HG02798 (cell line): ENCODE data around the gene UBTD2.

Experiments
- ATAC-seq: cut with Tn5 transposase; IDR thresholded peaks from one replicate; pipeline ENCODE4 v1.9.1; 2021; ENCODE audit warnings: mild to moderate bottlenecking; ENCODE audit not compliant: unreplicated experiment, poor library complexity

Gene UBTD2

DNA sequence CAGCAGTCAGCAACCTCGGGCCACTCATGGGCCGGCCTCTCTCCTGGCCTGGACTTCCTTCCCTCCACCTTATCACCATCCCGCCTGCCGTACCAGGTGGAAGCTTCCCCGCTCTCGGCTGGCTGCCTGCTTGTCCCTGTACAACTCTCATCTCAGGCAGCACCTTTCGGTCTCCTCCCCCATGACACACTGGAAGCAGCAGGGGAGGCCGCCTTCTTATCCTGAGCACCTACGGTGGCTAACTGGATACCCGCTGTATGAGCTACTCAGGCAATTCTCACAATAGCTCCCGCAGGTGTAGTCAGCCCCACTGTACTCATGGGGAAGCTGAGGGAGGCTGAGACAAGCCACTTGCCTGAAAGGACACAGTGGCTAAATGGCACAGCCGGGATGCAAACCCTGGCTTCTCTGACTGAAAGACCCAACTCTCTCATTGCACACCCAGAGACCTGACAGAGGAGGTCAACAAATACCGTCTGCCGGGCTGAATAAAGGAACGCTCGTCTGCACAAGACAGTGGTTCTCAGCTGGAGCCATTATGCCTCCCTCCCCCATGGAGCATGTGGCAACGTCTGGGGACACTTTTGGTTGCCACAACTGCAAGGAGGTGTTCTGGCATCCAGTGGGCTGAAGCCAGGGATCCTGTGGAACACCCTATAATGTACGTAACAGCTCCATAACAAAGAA lies 105.1 kb downstream of the UBTD2 start:
- no peak for ATAC-seq

DNA sequence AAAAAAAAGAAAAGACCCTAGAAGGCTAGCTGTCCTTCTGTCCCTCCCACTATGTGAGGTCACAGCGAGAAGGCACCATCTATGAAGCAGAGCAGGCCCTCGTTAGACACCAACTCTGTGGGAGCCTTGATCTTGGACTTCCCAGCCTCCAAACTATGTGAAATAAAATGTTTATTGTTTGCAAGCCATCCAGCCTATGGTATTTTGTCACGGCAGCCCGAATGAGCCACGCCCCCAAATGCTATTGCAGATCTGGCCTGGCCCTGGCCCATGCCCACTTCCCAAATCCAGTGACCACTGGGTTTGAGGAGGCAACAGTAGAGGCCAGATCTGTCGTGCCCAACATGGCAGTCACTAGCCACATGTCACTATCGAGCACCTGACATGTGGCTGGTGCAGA lies 106.4 kb downstream of the UBTD2 start:
- no peak for ATAC-seq

DNA sequence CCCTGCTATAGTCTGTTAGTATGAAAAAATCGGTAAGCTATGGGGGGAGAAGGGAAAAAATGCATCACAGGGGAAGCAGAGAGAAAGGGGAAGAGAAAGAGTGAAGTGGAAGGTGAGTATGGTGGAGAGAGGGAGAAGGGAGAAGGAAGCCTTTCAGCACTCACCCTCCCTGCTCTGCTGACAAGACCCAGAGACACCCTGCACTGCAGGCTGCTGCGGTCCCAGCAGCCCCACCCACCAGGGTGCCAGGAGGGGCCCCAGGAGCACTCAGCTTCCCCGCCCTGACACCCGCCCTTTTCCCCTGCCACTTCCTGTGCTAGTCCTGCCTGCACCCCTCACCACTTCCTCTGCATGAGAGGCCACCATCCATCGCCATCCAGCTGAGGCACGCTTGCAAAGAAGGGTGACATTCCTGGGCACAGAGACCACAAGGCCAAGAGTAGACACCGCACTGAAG lies 108.3 kb downstream of the UBTD2 start:
- ATAC-seq, result peak; percentile 65

DNA sequence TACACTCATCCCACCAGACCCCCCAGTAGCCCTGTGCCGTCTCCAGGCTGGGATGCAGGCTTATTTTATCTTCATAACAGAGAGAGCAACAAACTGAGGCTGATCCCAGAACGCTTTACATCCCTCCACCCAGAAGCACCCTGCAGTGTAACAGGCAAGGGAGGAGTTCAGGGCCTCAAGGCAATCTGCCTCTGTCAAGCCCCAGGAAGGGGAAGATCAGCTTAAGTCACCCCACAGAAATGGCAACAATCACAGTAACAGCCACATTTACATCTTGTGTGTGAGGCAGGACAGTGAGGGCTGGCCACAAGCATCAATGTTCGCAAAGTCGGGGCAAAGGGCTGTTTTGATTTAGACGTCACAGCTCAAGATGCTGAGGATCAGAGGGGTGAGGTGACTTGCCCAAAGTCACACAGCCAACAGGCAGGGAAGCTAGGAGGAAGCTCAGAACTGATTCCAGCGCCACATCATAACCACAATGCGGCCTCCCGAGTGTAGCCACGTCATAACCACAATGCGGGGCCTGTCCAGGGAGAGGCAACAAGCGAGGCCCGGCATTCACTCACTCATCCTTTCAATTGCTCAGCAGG lies 109.9 kb downstream of the UBTD2 start:
- ATAC-seq, result no peak

DNA sequence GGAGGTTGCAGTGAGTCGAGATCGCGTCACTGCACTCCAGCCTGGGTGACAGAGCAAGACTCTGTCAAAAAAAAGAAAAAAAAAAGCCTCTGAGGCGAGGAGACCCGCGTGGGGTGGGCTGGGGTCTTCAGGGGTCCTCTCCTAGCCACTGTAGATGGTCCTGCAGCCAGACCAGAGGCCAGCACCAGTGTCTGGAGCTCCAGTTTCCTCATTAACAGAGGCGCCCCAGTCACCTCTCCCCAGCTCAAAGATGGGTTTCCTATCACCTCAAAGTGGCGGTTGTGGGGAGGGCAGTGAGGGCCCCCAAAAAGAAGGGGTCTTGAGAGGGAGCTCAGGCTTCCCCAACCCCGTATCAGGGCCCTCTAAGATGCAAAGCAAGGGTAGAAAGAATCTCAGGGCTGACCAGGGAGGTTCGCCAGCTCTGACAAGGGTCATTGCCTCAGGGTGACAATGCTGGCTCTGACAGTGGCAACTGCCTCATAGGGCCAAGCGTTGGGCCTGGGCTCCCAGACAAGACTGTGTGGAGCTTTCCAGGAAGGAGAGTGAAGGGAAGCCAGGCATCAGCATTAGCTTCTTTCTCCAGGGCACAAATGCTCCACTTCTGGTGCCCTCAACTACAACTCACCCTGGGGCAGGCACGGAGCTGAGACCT lies 110.5 kb downstream of the UBTD2 start:
- ATAC-seq, result no peak

DNA sequence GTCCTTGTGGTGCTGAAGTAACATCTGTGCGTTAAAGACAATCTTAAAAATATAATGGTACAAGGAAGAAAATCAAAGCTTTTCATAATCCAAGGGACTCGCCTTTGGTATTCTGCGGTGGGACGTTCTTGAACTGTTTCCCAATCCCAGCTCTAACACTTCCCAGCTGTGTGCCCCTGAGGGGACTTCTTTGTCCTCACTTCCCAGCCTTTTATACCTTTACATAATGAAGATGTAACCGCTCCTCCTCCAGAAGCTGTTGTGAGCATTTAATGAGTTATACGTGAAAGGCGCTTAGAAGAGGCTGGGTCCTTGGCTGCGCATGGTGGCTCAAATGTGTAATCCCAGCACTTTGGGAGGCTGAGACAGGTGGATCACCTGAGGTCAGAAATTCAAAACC lies 112.4 kb downstream of the UBTD2 start:
- ATAC-seq, result no peak

DNA sequence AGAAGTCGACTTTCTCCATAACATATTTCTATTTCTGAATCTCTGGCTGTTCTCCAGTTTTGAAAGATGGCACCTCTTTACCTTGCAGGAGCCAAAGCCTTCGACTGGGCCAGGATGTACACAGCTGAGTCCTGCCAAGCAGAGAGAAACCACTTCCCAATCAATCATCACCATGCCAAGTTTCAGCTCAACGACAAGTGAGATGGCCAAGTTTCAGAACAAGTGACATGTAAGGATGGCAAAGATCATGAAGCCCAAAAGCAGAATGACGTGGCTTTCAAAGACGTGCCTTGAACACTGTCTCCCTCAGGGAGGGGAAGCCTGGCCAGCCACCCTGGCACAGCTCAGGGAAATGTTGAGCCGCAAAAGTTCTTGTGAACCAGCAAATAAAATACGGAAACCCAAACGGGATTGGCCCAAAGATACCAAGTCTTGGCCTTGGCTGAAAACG lies 113.3 kb downstream of the UBTD2 start:
- ATAC-seq, result no peak

DNA sequence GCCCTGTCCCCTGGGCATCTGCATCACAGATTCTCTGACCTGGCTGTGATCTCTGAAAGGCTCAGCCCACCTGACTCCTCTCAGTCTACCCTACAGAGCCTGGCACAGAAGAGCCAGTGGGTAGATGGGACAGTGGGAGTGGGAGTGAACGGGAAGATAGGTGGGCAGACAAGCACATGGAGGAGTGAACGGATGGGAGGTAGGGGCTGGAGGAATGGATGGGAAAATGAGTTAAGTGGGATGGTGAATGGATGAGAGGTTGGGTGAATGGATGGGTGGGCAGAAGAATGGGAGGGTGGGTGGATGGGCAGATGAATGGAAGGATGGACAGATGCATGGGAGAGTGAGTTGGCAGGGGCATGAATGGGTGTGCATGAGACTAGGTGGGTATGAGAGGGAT lies 114.3 kb downstream of the UBTD2 start:
- ATAC-seq, result no peak

DNA sequence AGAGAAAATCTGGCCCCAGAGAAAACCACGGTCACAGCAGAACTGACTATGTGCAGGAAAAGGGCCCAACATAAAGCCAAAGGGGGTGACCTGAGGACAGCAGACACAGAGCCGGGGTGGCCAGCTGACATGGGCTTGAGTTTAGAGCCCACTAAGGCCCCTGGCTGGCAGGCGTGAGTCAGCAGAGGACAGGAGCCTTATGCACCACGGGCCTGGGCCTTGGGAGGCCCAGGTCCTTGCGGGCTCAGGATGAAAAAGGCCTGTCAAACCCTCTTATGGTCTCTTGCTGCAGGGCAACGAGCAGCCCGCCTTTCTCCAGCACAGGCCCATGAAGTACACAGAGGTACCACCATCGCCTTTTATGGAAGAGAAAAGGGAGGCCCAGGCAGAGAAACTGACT lies 115.3 kb downstream of the UBTD2 start:
- no peak for ATAC-seq

DNA sequence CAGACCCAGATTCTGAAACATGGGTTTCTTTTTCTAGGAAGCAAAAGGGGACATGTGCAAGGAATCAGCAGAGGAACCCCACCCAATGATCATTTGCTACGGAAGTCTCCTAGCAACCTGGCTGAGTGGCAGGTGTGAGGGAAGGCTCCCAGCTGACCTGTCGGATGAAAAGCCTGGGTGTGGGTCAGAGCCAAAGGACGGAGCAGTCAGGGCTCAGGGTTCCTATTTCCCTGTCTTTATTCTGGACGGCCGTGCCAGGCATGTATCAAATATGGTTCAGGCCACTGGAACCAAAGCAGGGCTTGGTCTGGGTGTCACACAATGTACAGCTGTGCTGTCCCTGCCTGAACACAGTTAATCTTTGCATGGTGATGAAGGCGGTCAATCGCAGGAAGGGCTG lies 115.7 kb downstream of the UBTD2 start:
- no peak for ATAC-seq

DNA sequence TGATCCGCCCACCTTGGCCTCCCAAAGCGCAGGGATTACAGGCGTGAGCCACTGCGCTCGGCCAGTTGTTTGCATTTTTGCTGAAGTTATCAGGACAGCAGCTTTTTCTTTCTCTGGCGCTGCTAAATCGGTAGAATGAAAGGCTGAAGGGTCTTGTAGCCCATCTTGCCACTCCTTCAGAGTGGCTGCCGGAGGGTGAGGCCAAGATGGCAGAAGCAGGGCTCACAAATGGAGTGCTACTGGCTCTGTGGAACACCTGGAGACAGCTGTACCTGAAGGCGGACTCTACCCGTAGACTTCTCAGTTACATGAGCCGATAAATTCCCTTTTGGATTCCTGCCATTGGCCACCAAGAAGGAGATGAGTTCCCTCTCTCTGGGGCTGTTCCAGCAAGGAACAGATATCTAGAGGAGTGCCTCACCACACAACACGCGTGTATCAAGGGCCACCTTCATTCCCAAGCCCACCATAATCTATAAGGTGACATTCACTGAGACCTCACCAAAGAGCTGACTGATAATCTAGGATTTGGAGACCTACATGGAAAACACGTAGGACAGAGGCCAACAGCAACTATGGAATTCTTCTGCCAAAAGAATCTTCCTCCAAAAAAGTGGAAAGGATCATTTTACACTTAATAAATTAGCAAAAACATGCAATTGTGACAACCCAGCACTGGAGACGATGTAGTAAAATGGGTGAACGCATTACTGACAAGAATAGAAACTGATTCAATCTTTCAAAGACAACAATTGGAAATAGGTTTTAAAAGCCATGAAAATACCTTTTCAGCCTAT lies 117.3 kb downstream of the UBTD2 start:
- ATAC-seq, result no peak

DNA sequence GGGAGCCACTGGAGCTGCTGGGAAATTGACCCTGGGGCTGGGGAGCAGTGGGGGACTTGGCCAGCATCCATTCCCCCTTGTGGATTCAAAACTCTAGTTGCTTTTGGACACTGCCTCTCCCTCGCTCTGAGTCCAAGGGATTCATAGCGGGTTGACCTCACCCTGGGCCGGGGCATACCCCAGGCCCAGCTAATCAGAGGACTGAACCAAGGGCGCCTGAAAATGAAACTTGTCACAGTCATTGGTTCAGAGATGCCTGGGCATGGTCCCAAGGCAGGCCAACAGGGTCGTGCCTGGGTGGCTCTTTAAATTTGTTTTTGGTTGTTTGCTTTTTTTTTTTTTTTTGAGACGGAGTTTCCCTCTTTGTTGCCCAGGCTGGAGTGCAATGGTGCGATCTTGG lies 118.1 kb downstream of the UBTD2 start:
- ATAC-seq, result peak; percentile 65

DNA sequence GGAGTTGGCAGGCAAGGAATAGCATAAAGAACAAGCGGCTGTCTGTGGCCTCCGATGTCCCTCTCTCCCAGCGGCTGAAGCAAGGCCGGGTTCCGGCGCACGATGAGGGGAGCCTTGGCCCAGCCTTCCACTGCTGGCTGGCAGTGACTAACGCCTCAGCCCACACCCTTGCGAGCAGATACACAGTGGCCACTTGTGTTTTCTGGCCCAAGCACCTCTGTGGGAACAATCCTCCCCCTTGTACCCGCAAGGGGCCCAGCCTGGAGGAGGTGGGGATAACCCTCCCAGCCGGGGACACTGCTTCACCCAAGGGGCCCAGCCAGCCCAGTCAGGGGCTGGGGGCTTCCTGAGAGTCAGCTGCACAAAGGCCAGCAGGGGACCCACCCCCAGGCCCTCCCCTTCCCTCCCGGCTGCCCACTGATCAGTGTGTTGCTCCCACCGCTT lies 118.8 kb downstream of the UBTD2 start:
- no peak for ATAC-seq

DNA sequence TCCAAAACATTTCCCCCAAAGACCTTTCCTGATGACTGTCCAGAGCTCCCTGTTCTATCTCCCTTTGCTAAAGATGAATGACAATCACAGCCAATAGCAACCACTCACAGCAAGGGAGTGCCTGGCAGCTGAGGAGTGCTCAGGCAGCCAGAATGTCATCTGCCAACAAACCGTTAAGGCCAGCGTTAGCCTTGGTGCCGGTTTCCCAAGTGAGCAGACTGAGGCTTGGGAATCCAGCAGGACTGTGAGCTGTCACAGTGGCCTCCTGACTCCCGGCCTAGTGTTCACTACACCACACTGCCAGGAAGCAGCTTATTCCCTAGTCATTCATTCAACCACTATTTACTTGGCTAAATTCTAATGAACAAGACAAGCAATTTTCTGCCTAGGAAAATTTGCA lies 120.2 kb downstream of the UBTD2 start:
- no peak for ATAC-seq

DNA sequence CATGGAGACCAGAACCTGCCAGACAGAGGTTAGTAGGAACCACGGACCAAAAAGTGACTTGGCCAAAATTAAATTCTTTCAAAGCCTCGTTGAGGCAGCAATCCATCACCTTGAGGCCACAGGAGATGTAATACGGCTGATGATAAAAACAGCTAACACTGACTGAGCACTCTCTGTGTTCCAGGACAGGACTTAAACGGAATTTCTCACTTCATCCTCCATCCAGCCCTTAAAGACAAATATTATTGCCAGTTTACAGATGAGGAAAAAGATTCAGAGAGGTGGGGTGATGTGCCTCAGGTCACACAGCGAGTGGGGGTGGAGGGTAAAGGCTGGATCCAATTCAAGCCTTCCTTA lies 120.6 kb downstream of the UBTD2 start:
- ATAC-seq, result no peak

DNA sequence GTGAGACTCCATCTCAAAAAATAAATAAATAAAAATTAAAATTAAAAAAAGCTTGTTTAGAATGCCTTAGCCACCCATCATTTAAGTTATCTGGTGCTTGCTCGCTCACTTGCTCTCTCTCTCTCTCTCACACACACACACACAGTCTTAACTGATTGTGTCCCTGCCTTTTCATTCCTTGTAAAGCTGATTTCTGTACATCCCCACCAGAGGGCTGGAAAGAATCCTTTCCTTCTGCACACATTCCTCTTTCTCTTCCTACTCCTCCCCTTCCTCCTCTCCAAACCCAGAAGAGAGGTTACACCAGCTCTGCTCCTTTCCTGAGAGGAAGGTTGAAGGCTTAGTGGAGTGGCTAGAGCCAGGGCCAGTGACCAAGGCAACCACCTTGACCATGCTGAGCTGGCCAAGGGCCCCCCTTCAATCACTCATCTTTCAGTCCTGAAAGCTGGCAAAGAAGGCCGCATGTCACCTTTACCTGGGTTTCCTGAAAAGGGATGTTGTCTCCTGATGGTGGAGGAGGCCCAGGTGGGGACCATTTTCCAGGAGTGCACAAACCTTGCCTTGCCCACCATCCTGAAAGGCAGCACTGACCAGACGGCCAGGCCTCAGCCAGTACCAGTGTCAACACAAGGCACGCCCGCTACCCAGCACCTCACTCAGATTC lies 121.1 kb downstream of the UBTD2 start:
- ATAC-seq, result no peak

DNA sequence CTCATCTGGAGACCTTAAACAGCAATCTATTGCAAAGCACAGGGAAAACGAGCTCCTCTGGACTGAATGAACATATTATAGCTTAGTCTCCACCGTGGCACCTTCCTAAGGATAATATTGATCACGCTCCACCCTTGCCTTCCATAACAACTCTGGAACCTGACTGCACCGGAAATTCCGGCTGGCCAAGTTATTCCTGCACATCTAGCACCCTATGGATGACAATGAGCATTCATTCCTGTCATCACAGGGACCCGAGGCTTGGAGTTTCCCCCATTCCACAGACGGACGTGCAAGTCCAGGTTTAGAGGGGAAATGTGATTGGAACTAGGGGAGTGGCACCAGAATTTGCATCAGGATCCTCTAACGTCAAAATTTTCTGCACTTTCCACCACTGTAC lies 123.1 kb downstream of the UBTD2 start:
- no peak for ATAC-seq
